Measurements from ENCODE around the gene ZNF418. TPM values are rescaled to one million over a fixed set of nuclear protein-coding genes. Genes with fewer than 3 reads are reported as not detected.
A peak's percentile ranks its signal among the peaks of the same experiment; 100 is the strongest.

Gene ZNF418
- total RNA-seq, 1 experiment from 2014 or later: 20.8 TPM

- TF ChIP-seq, protein P1, sequence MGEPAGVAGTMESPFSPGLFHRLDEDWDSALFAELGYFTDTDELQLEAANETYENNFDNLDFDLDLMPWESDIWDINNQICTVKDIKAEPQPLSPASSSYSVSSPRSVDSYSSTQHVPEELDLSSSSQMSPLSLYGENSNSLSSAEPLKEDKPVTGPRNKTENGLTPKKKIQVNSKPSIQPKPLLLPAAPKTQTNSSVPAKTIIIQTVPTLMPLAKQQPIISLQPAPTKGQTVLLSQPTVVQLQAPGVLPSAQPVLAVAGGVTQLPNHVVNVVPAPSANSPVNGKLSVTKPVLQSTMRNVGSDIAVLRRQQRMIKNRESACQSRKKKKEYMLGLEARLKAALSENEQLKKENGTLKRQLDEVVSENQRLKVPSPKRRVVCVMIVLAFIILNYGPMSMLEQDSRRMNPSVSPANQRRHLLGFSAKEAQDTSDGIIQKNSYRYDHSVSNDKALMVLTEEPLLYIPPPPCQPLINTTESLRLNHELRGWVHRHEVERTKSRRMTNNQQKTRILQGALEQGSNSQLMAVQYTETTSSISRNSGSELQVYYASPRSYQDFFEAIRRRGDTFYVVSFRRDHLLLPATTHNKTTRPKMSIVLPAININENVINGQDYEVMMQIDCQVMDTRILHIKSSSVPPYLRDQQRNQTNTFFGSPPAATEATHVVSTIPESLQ (CRISPR knock-in tag; IDR thresholded peaks at IDR 0.05): no peak
- TF ChIP-seq ZBTB43 (CRISPR knock-in tag; IDR thresholded peaks at IDR 0.05) (0 out of 2 replicates have a peak, but pooled peaks have one; percentile 62), USF1 (CRISPR knock-in tag; IDR thresholded peaks at IDR 0.05) (no peak), AFF4 (CRISPR knock-in tag; IDR thresholded peaks at IDR 0.05; ENCODE audit: borderline replicate concordance) (no peak)
- TF ChIP-seq, protein P2, sequence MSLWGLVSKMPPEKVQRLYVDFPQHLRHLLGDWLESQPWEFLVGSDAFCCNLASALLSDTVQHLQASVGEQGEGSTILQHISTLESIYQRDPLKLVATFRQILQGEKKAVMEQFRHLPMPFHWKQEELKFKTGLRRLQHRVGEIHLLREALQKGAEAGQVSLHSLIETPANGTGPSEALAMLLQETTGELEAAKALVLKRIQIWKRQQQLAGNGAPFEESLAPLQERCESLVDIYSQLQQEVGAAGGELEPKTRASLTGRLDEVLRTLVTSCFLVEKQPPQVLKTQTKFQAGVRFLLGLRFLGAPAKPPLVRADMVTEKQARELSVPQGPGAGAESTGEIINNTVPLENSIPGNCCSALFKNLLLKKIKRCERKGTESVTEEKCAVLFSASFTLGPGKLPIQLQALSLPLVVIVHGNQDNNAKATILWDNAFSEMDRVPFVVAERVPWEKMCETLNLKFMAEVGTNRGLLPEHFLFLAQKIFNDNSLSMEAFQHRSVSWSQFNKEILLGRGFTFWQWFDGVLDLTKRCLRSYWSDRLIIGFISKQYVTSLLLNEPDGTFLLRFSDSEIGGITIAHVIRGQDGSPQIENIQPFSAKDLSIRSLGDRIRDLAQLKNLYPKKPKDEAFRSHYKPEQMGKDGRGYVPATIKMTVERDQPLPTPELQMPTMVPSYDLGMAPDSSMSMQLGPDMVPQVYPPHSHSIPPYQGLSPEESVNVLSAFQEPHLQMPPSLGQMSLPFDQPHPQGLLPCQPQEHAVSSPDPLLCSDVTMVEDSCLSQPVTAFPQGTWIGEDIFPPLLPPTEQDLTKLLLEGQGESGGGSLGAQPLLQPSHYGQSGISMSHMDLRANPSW (CRISPR knock-in tag; conservative IDR thresholded peaks at IDR 0.05; ENCODE audit: low read depth): no peak
Measured at GRCh38 chr19:57934820-57935665, at the start of gene ZNF418 (continued).

- Mint-ChIP-seq H3K9me3 (peaks cover 92% of the 10 kb centered on the region), H3K27me3 (ENCODE audit: low read depth) (peaks cover 35% of the 10 kb centered on the region), H3K4me3 (no peak overlapping the region), H3K4me1 (no peaks in the 10 kb centered on the region), H3K36me3 (peaks cover 97% of the 10 kb centered on the region), H3K27ac (no peak overlapping the region)
- POLR2A ChIA-PET: no interaction called here
- CTCF ChIA-PET: no interaction called here
- ATAC-seq (no peak), DNase-seq (ENCODE audit: low spot score) (no peak)
- TF ChIP-seq KAT7 (CRISPR knock-in tag; IDR thresholded peaks at IDR 0.05; ENCODE audit: borderline replicate concordance): no peak
Measured at GRCh38 chr19:57978586-57979289, 43.5 kb upstream of the ZNF418 start.

DNA sequence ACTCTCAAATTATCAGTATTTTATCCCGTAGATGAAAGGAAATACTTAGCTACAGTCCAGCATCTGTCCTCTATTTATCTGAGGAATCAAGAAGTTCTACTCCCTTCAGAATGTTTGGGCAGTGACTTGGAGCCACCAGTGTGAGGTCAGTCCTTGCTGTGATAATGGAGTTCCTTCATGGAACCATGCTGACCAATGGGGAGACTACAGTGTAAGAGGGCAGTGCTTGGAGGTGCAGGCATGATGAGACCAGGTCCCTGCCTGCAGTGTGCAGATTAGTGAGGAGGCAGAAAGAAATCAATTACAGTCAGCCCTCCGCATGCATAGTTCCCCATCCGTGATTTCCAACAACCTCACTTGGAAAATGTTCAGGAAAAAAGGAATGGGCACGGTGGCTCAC, 39.2 kb upstream of the ZNF418 start, which contains the start of gene C19orf18:
TSS of gene C19orf18 (minus strand) at position 101 of the 400 bp plus-strand sequence. CDS start 102 bp downstream, outside the sequence.
- ChIA-PET CTCF (no interaction called here), POLR2A (no interaction called here)
- ATAC-seq (no peak), DNase-seq (ENCODE audit: low spot score) (no peak)
- H3K4me1 Mint-ChIP-seq: no peaks in the 10 kb centered on the region
- H3K27ac Mint-ChIP-seq: no peak within 1 kb of the TSS
- peaks cover 35% of the 10 kb centered on the region for H3K27me3 Mint-ChIP-seq (ENCODE audit: low read depth)
- H3K9me3 Mint-ChIP-seq: peaks cover 85% of the 10 kb centered on the region
- H3K36me3 Mint-ChIP-seq: peaks cover 80% of the 10 kb centered on the region
- H3K4me3 Mint-ChIP-seq: no peak within 1 kb of the TSS
- TF ChIP-seq ZNF263 (CRISPR knock-in tag; IDR thresholded peaks at IDR 0.05; ENCODE audit: low read depth) (no peak), EMX1 (CRISPR knock-in tag; IDR thresholded peaks at IDR 0.05) (no peak), NR2C2 (CRISPR knock-in tag; IDR thresholded peaks at IDR 0.05) (no peak), HMGA2 (CRISPR knock-in tag; IDR thresholded peaks at IDR 0.05) (no peak), FOXK1 (CRISPR knock-in tag; IDR thresholded peaks at IDR 0.05) (no peak), ELF4 (CRISPR knock-in tag; IDR thresholded peaks at IDR 0.05; ENCODE audit: low read depth) (no peak), TP53 (CRISPR knock-in tag; IDR thresholded peaks at IDR 0.05) (no peak)
- TF ChIP-seq, protein P3, sequence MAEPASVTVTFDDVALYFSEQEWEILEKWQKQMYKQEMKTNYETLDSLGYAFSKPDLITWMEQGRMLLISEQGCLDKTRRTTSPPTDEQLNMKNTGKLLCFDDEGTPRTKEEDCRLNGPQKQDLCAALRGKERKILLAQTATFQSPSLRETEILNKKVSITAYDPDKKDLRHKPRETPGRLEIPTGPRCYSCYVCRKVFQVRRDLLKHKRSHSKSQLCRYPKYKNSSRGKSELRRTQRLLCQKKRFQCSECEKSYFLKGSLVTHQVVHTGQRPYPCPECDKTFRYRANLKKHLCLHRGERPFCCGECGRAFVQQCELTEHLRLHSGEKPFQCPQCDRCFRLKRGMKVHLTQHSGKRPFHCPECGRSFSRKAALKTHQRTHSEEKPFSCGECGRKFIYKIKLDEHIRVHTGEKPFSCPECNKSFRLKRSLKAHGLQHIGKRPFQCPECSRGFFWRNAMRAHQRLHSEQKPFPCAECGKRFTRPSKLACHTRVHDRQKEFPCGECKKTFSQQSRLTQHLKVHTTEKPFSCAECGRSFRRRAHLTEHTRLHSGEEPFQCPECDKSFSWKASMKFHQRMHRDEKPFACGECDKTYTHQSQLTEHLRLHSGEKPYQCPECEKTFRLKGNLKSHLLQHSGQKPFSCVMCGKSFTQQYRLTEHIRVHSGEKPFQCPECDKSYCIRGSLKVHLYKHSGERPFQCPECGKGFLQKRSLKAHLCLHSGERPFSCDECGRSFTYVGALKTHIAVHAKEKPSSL (CRISPR knock-in tag; conservative IDR thresholded peaks at IDR 0.05): no peak
- TF ChIP-seq, protein P4, sequence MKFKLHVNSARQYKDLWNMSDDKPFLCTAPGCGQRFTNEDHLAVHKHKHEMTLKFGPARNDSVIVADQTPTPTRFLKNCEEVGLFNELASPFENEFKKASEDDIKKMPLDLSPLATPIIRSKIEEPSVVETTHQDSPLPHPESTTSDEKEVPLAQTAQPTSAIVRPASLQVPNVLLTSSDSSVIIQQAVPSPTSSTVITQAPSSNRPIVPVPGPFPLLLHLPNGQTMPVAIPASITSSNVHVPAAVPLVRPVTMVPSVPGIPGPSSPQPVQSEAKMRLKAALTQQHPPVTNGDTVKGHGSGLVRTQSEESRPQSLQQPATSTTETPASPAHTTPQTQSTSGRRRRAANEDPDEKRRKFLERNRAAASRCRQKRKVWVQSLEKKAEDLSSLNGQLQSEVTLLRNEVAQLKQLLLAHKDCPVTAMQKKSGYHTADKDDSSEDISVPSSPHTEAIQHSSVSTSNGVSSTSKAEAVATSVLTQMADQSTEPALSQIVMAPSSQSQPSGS (CRISPR knock-in tag; IDR thresholded peaks at IDR 0.05; ENCODE audit: borderline replicate concordance, low read depth): no peak

Data from WTC11 (cell line).